Stimulated activated memory B cell treated with anti-CD40 and anti-IgM and Interleukin-4, amounts not matched to agents 10 μg/mL and 1 μg/mL and 100 μg/mL, for 72 hours (primary cell): Measurements from ENCODE around the gene STK11IP.

Experiments used
- ATAC-seq: fragments of 150-1000 bp; cut with Tn5 transposase; 2 replicates; pipeline ENCODE4 v1.10.0; 2021
- H3K27ac Mint-ChIP-seq: one replicate; pipeline ENCODE4 v1.8.0; 2022; ENCODE audit warnings: mild to moderate bottlenecking, mixed read lengths
- H3K27me3 Mint-ChIP-seq: one replicate; pipeline ENCODE4 v1.8.0; 2022; ENCODE audit warnings: mixed read lengths
- H3K36me3 Mint-ChIP-seq: one replicate; pipeline ENCODE4 v1.8.0; 2022; ENCODE audit warnings: mixed read lengths
- H3K4me1 Mint-ChIP-seq: one replicate; pipeline ENCODE4 v1.8.0; 2022; ENCODE audit warnings: mixed read lengths
- H3K4me3 Mint-ChIP-seq: one replicate; pipeline ENCODE4 v1.8.0; 2022; ENCODE audit warnings: mild to moderate bottlenecking, moderate library complexity, mixed read lengths
- H3K9me3 Mint-ChIP-seq: one replicate; pipeline ENCODE4 v1.8.0; 2022; ENCODE audit warnings: mixed read lengths

The STK11IP gene

GRCh38 chr2:219559156-219559915, 38.3 kb upstream of the STK11IP start:
- no peaks in the 10 kb centered on the region for H3K9me3 Mint-ChIP-seq
- H3K27ac Mint-ChIP-seq = no peak overlapping the region

GRCh38 chr2:219560037-219560892, 37.4 kb upstream of the STK11IP start:
- no peaks in the 10 kb centered on the region for H3K36me3 Mint-ChIP-seq
- no peak overlapping the region for H3K27ac Mint-ChIP-seq
- no peaks in the 10 kb centered on the region for H3K4me1 Mint-ChIP-seq
- ATAC-seq = no peak
- no peak overlapping the region for H3K4me3 Mint-ChIP-seq
- no peaks in the 10 kb centered on the region for H3K9me3 Mint-ChIP-seq
- peaks cover 71% of the 10 kb centered on the region for H3K27me3 Mint-ChIP-seq

More at GRCh38 chr2:219559156-219559915, 38.3 kb upstream of the STK11IP start:
- Mint-ChIP-seq H3K36me3 (no peaks in the 10 kb centered on the region), H3K4me3 (no peak overlapping the region), H3K4me1 (no peaks in the 10 kb centered on the region), H3K27me3 (peaks cover 71% of the 10 kb centered on the region)
- no peak for ATAC-seq

GRCh38 chr2:219560893-219561178, 36.8 kb upstream of the STK11IP start:
- Mint-ChIP-seq H3K27ac (no peak overlapping the region), H3K27me3 (peaks cover 68% of the 10 kb centered on the region), H3K9me3 (no peaks in the 10 kb centered on the region)

GRCh38 chr2:219561179-219562048, 36.2 kb upstream of the STK11IP start:
- Mint-ChIP-seq H3K4me3 (no peak overlapping the region), H3K4me1 (no peaks in the 10 kb centered on the region), H3K27me3 (peaks cover 63% of the 10 kb centered on the region), H3K9me3 (no peaks in the 10 kb centered on the region), H3K27ac (no peak overlapping the region), H3K36me3 (no peaks in the 10 kb centered on the region)
- ATAC-seq = no peak

More at GRCh38 chr2:219560893-219561178, 36.8 kb upstream of the STK11IP start:
- ATAC-seq = no peak
- no peak overlapping the region for H3K4me3 Mint-ChIP-seq
- H3K4me1 Mint-ChIP-seq = no peaks in the 10 kb centered on the region
- no peaks in the 10 kb centered on the region for H3K36me3 Mint-ChIP-seq

- Mint-ChIP-seq H3K4me1 (no peaks in the 10 kb centered on the region), H3K36me3 (no peaks in the 10 kb centered on the region), H3K27ac (no peak overlapping the region), H3K27me3 (peaks cover 55% of the 10 kb centered on the region), H3K4me3 (no peak overlapping the region), H3K9me3 (no peaks in the 10 kb centered on the region)
- ATAC-seq = no peak
Observed at GRCh38 chr2:219562049-219563020, 35.3 kb upstream of the STK11IP start.

GRCh38 chr2:219563271-219563928, 34.3 kb upstream of the STK11IP start:
- ATAC-seq = no peak
- H3K4me3 Mint-ChIP-seq = no peak overlapping the region
- H3K27ac Mint-ChIP-seq = no peak overlapping the region
- H3K4me1 Mint-ChIP-seq = no peaks in the 10 kb centered on the region
- no peaks in the 10 kb centered on the region for H3K9me3 Mint-ChIP-seq
- peaks cover 58% of the 10 kb centered on the region for H3K27me3 Mint-ChIP-seq
- no peaks in the 10 kb centered on the region for H3K36me3 Mint-ChIP-seq

- Mint-ChIP-seq H3K4me1 (no peaks in the 10 kb centered on the region), H3K27ac (no peak overlapping the region), H3K27me3 (peaks cover 62% of the 10 kb centered on the region), H3K36me3 (no peaks in the 10 kb centered on the region), H3K9me3 (no peaks in the 10 kb centered on the region), H3K4me3 (no peak overlapping the region)
- ATAC-seq = no peak
Observed at GRCh38 chr2:219565130-219566080, 32.3 kb upstream of the STK11IP start.

GRCh38 chr2:219566640-219567039, 31.0 kb upstream of the STK11IP start:
- ATAC-seq = no peak
- no peak overlapping the region for H3K4me3 Mint-ChIP-seq
- H3K9me3 Mint-ChIP-seq = no peaks in the 10 kb centered on the region
- no peak overlapping the region for H3K27ac Mint-ChIP-seq
- no peaks in the 10 kb centered on the region for H3K4me1 Mint-ChIP-seq
- H3K27me3 Mint-ChIP-seq = peaks cover 65% of the 10 kb centered on the region
- no peaks in the 10 kb centered on the region for H3K36me3 Mint-ChIP-seq

GRCh38 chr2:219567131-219567530, 30.5 kb upstream of the STK11IP start:
- H3K27ac Mint-ChIP-seq = no peak overlapping the region
- no peaks in the 10 kb centered on the region for H3K9me3 Mint-ChIP-seq
- no peaks in the 10 kb centered on the region for H3K4me1 Mint-ChIP-seq
- no peaks in the 10 kb centered on the region for H3K36me3 Mint-ChIP-seq
- no peak overlapping the region for H3K4me3 Mint-ChIP-seq
- peaks cover 67% of the 10 kb centered on the region for H3K27me3 Mint-ChIP-seq
- no peak for ATAC-seq

- H3K27ac Mint-ChIP-seq = no peak overlapping the region
- no peak overlapping the region for H3K4me3 Mint-ChIP-seq
- no peaks in the 10 kb centered on the region for H3K36me3 Mint-ChIP-seq
- no peak for ATAC-seq
- no peaks in the 10 kb centered on the region for H3K9me3 Mint-ChIP-seq
- H3K27me3 Mint-ChIP-seq = peaks cover 67% of the 10 kb centered on the region
- H3K4me1 Mint-ChIP-seq = no peaks in the 10 kb centered on the region
Observed at GRCh38 chr2:219567791-219568361, 29.8 kb upstream of the STK11IP start.

- no peaks in the 10 kb centered on the region for H3K4me1 Mint-ChIP-seq
- H3K4me3 Mint-ChIP-seq = no peak overlapping the region
- peaks cover 66% of the 10 kb centered on the region for H3K27me3 Mint-ChIP-seq
- no peaks in the 10 kb centered on the region for H3K9me3 Mint-ChIP-seq
- ATAC-seq = no peak
- H3K36me3 Mint-ChIP-seq = no peaks in the 10 kb centered on the region
- H3K27ac Mint-ChIP-seq = no peak overlapping the region
Observed at GRCh38 chr2:219569041-219569440, 28.6 kb upstream of the STK11IP start.

GRCh38 chr2:219569635-219570034, 28.0 kb upstream of the STK11IP start:
- Mint-ChIP-seq H3K27me3 (peaks cover 62% of the 10 kb centered on the region), H3K4me1 (no peaks in the 10 kb centered on the region), H3K9me3 (no peaks in the 10 kb centered on the region), H3K4me3 (no peak overlapping the region), H3K27ac (no peak overlapping the region), H3K36me3 (no peaks in the 10 kb centered on the region)
- ATAC-seq = no peak
